Measurements from ENCODE around the gene PIK3CG.

PIK3CG gene

DNA sequence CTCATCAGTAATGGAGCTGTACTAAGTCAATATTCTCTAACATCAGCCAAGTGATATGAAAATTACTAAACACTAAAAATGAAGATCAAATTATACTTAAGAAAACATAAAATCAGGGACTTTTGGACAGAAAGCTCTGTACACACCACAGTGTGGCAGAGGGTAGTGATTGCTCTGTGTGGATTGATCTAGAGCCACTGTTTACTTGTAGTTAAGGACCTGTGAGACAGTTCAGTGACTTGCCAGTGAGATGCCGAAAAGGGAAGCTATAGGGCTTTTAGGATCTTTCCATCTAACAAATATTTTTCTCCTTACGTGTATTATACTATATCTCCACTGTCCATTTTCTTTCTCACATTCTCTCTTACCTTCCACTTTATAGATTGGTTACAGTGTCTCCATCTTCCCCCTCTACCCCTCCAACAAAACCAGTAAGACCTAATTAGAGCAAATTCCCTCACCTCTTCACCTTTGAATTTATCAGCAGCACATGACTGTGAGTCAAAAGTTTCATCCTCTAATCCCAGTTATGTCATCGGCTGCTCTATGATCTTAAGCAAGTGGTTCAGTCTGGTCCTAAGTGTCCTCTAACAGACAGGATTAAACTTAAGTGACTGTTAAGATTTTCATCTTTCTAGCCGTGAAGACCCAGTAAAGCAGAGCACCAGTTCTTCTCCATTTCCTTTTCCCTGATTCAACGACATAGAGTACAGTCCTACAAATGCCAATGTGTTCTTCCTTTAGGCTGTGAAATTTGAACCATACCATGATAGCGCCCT is 6.9 kb downstream of the PIK3CG start:
- no peaks in the 10 kb centered on the region for H3K27me3 ChIP-seq (ENCODE audit: low read depth, low read length)

DNA sequence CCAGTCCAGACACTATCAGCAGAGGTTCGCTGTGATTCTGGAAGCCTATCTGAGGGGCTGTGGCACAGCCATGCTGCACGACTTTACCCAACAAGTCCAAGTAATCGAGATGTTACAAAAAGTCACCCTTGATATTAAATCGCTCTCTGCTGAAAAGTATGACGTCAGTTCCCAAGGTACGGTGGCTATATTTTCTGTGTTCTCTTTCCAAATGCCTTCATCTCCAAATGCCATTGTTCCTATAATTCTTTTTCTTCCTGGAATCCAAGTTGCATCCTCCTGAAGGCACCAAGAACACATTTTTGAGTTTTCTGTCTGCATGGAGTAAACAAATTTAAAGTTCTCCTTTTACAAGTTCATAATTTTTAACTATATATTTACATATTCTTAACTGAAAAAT is 7.7 kb downstream of the PIK3CG start:
- Histone ChIP-seq H3K4me3 (ENCODE audit: low read depth in 1 of 2, low read length in 2 of 2) (no peak overlapping the region), H3K27ac (ENCODE audit: low read length) (no peak overlapping the region)

More for the DNA sequence above, 6.9 kb downstream of the PIK3CG start:
- peak overlapping the region in 1 of 2 donors; percentile 4 for H3K4me3 ChIP-seq (ENCODE audit: low read depth in 1 of 2, low read length in 2 of 2)
- H3K27ac ChIP-seq (ENCODE audit: low read length): peak overlapping the region; percentile 31
- H3K9me3 ChIP-seq (ENCODE audit: control insufficient read depth in 1 of 2, low read length in 2 of 2): no peaks in the 10 kb centered on the region
- no peaks in the 10 kb centered on the region for H3K4me1 ChIP-seq (ENCODE audit: control insufficient read depth in 1 of 2, insufficient read depth in 2 of 2, low read length in 2 of 2)
- H3K36me3 ChIP-seq (ENCODE audit: control insufficient read depth in 1 of 2, insufficient read depth in 2 of 2, low read length in 2 of 2): peaks cover 0 to 5% of the 10 kb centered on the region in 2 donors

DNA sequence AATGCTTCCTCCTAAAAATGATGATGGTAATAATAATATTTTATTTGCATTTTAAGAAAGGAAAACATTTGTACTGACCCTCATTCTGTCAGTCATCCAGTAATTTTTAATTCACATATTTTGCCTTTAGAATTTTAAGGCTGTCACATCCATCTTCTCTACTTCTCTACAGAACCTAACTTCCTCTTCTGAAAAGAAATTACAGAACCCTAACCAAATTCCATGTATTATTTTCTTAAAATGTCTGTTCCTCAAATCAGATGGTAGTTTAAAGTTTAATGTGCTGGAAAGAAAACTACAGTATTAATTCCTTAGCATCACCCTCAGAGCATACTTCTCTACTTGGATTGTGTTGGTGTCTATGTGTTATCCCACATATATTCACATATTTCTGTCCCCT is 9.0 kb downstream of the PIK3CG start:
- peaks cover 0 to 4% of the 10 kb centered on the region in 2 donors for H3K4me1 ChIP-seq (ENCODE audit: control insufficient read depth in 1 of 2, insufficient read depth in 2 of 2, low read length in 2 of 2)
- no peak overlapping the region for H3K27ac ChIP-seq (ENCODE audit: low read length)
- H3K9me3 ChIP-seq (ENCODE audit: control insufficient read depth in 1 of 2, low read length in 2 of 2): no peaks in the 10 kb centered on the region
- no peak overlapping the region for H3K4me3 ChIP-seq (ENCODE audit: low read depth in 1 of 2, low read length in 2 of 2)
- H3K27me3 ChIP-seq (ENCODE audit: low read depth, low read length): no peaks in the 10 kb centered on the region
- no peaks in the 10 kb centered on the region for H3K36me3 ChIP-seq (ENCODE audit: control insufficient read depth in 1 of 2, insufficient read depth in 2 of 2, low read length in 2 of 2)

More for the DNA sequence above, 7.7 kb downstream of the PIK3CG start:
- Histone ChIP-seq H3K36me3 (ENCODE audit: control insufficient read depth in 1 of 2, insufficient read depth in 2 of 2, low read length in 2 of 2) (peaks cover 0 to 4% of the 10 kb centered on the region in 2 donors), H3K4me1 (ENCODE audit: control insufficient read depth in 1 of 2, insufficient read depth in 2 of 2, low read length in 2 of 2) (no peaks in the 10 kb centered on the region), H3K27me3 (ENCODE audit: low read depth, low read length) (no peaks in the 10 kb centered on the region), H3K9me3 (ENCODE audit: control insufficient read depth in 1 of 2, low read length in 2 of 2) (no peaks in the 10 kb centered on the region)

DNA sequence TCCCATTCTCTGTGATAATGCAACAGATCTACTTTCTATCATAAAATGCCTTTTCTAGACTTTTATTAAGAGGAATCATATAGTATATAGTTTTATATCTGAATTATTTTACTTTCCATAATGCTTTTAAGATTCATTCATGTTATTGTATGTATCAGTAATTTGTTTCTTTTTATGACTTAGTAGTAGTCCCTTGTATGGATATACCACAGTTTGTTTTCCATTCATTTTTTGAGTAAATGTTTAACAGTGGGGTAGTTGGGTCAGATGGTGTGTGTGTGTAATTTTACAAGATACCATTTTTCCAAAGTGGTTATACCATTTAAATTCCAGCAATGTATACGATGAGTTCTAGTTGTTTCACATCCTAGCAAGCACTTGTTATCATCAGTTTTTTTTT is 10.4 kb downstream of the PIK3CG start:
- H3K27ac ChIP-seq (ENCODE audit: low read length): no peak overlapping the region
- no peaks in the 10 kb centered on the region for H3K9me3 ChIP-seq (ENCODE audit: control insufficient read depth in 1 of 2, low read length in 2 of 2)
- no peak overlapping the region for H3K4me3 ChIP-seq (ENCODE audit: low read depth in 1 of 2, low read length in 2 of 2)
- H3K4me1 ChIP-seq (ENCODE audit: control insufficient read depth in 1 of 2, insufficient read depth in 2 of 2, low read length in 2 of 2): peaks cover 0 to 4% of the 10 kb centered on the region in 2 donors
- no peaks in the 10 kb centered on the region for H3K36me3 ChIP-seq (ENCODE audit: control insufficient read depth in 1 of 2, insufficient read depth in 2 of 2, low read length in 2 of 2)
- no peaks in the 10 kb centered on the region for H3K27me3 ChIP-seq (ENCODE audit: low read depth, low read length)

DNA sequence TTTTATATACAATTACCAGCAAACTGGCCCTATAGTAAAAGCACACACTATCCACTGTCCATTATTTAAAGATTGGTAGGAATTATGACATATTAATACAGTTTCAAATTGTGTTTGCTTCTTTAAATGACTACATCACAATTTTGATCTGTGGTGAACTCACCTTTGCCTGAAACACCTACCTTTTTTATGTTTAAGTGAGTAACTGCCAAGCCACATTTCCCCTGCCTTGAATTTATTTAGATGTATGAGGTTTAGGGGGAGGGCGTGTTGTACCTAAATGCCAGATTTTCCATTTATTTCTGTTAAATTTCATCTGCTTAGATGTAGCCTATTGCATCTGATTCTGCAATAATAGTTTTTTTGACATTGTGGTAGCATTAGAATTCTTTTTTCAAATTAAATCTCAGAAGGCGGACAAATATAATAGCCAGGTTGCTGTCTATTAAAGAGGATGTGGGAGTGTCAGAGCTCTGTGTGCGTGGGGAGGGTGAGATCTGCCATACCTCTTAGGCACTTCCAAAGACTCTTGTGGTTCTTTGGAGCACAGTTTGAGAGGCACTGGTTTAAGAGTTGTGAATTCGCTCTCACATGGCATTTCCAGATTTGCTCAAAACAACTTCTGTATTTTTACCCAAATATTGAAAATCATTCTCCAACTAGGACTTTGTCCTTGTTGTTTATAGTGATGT is 13.8 kb downstream of the PIK3CG start:
- Histone ChIP-seq H3K9me3 (ENCODE audit: control insufficient read depth in 1 of 2, low read length in 2 of 2) (no peaks in the 10 kb centered on the region), H3K36me3 (ENCODE audit: control insufficient read depth in 1 of 2, insufficient read depth in 2 of 2, low read length in 2 of 2) (no peaks in the 10 kb centered on the region), H3K27me3 (ENCODE audit: low read depth, low read length) (no peaks in the 10 kb centered on the region), H3K4me1 (ENCODE audit: control insufficient read depth in 1 of 2, insufficient read depth in 2 of 2, low read length in 2 of 2) (peaks cover 0 to 4% of the 10 kb centered on the region in 2 donors), H3K27ac (ENCODE audit: low read length) (no peak overlapping the region), H3K4me3 (ENCODE audit: low read depth in 1 of 2, low read length in 2 of 2) (no peak overlapping the region)

DNA sequence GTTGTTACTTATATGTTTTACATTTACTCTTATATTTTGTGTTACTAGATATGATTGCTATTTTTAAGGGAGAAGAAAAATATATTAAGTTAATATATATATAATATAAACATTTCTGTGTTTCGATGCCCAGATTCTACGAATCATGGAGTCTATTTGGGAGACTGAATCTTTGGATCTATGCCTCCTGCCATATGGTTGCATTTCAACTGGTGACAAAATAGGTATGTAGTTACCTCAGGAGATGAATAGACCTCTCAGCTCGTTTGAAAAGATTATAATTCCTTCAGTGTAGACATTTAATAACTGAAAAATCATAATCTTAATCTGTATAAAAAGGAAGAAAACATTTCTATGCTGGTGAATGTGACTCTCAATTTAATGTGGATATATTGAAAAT is 16.9 kb downstream of the PIK3CG start:
- Histone ChIP-seq H3K9me3 (ENCODE audit: control insufficient read depth in 1 of 2, low read length in 2 of 2) (no peaks in the 10 kb centered on the region), H3K27ac (ENCODE audit: low read length) (no peak overlapping the region), H3K36me3 (ENCODE audit: control insufficient read depth in 1 of 2, insufficient read depth in 2 of 2, low read length in 2 of 2) (no peaks in the 10 kb centered on the region), H3K4me1 (ENCODE audit: control insufficient read depth in 1 of 2, insufficient read depth in 2 of 2, low read length in 2 of 2) (peaks cover 0 to 4% of the 10 kb centered on the region in 2 donors), H3K27me3 (ENCODE audit: low read depth, low read length) (no peaks in the 10 kb centered on the region), H3K4me3 (ENCODE audit: low read depth in 1 of 2, low read length in 2 of 2) (no peak overlapping the region)

DNA sequence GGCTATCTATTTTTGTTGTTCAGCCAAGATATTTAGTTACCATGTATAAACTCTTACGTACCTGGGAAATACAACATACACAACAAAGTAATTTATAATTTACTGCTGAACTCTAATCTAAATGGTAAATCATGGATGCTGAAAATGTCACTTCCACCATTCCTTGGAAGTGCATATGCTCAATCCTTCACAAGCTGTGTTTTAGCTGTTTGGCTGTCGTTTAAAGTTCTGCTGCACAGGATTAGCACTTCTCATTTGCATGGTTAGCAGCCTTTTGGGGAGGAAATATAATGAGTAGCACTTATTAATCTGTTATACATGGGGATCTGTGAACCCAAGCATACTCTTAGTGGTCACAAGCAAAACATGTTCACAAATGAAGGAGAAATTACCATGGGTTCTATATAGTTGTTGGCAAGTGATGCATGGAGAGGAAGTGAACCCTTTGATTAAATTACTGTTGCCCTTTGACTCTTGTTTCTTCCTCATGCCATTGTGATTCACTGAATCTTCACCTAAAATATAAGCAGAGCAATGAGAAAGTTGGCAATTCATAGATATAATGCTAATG is 18.5 kb downstream of the PIK3CG start:
- H3K27me3 ChIP-seq (ENCODE audit: low read depth, low read length): no peaks in the 10 kb centered on the region
- no peaks in the 10 kb centered on the region for H3K4me1 ChIP-seq (ENCODE audit: control insufficient read depth in 1 of 2, insufficient read depth in 2 of 2, low read length in 2 of 2)
- H3K36me3 ChIP-seq (ENCODE audit: control insufficient read depth in 1 of 2, insufficient read depth in 2 of 2, low read length in 2 of 2): no peaks in the 10 kb centered on the region
- H3K4me3 ChIP-seq (ENCODE audit: low read depth in 1 of 2, low read length in 2 of 2): no peak overlapping the region
- no peaks in the 10 kb centered on the region for H3K9me3 ChIP-seq (ENCODE audit: control insufficient read depth in 1 of 2, low read length in 2 of 2)
- no peak overlapping the region for H3K27ac ChIP-seq (ENCODE audit: low read length)

DNA sequence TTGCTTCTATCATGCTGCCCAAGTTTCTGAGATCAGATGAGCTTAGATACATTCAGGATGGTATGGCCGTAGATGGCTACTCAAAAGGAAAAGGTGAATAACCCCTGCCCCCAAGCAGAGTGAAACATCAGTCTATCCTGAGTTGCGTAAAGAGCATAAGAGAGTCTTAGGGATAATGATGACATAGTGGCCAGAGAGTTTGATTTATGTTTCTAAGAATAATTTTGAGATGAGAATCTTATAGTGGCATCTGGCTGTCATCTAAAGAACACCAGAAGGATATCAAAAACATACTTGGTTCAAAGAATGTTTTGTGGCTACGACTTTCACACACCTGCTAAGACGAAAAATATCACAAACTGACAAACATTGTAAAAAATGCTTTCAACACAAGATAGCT is 20.6 kb downstream of the PIK3CG start:
- Histone ChIP-seq H3K27me3 (ENCODE audit: low read depth, low read length) (no peaks in the 10 kb centered on the region), H3K4me3 (ENCODE audit: low read depth in 1 of 2, low read length in 2 of 2) (no peak overlapping the region), H3K36me3 (ENCODE audit: control insufficient read depth in 1 of 2, insufficient read depth in 2 of 2, low read length in 2 of 2) (no peaks in the 10 kb centered on the region), H3K27ac (ENCODE audit: low read length) (no peak overlapping the region), H3K9me3 (ENCODE audit: control insufficient read depth in 1 of 2, low read length in 2 of 2) (no peaks in the 10 kb centered on the region), H3K4me1 (ENCODE audit: control insufficient read depth in 1 of 2, insufficient read depth in 2 of 2, low read length in 2 of 2) (no peaks in the 10 kb centered on the region)

DNA sequence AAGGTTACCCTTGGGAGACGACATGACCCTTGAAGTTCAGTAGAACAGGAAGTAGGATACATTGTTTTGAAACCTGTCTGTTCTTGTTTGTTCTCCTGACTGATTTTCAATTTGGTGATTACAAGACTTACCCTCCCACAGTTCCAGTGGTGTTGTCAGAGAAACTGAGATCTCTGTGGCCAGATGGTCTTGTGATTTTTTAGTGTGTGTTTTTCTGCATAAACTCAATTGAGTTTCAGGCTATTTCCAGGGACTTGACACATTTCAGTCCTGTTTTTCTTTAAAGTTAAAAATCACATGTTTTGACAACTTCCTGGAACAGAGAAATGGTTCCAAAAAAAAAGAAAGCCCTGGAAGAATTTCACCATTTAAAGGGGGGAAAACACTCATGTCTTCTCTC is 22.3 kb downstream of the PIK3CG start:
- H3K36me3 ChIP-seq (ENCODE audit: control insufficient read depth in 1 of 2, insufficient read depth in 2 of 2, low read length in 2 of 2): no peaks in the 10 kb centered on the region
- no peaks in the 10 kb centered on the region for H3K9me3 ChIP-seq (ENCODE audit: control insufficient read depth in 1 of 2, low read length in 2 of 2)
- peaks cover 0 to 3% of the 10 kb centered on the region in 2 donors for H3K4me1 ChIP-seq (ENCODE audit: control insufficient read depth in 1 of 2, insufficient read depth in 2 of 2, low read length in 2 of 2)
- H3K4me3 ChIP-seq (ENCODE audit: low read depth in 1 of 2, low read length in 2 of 2): no peak overlapping the region
- no peak overlapping the region for H3K27ac ChIP-seq (ENCODE audit: low read length)
- no peaks in the 10 kb centered on the region for H3K27me3 ChIP-seq (ENCODE audit: low read depth, low read length)

DNA sequence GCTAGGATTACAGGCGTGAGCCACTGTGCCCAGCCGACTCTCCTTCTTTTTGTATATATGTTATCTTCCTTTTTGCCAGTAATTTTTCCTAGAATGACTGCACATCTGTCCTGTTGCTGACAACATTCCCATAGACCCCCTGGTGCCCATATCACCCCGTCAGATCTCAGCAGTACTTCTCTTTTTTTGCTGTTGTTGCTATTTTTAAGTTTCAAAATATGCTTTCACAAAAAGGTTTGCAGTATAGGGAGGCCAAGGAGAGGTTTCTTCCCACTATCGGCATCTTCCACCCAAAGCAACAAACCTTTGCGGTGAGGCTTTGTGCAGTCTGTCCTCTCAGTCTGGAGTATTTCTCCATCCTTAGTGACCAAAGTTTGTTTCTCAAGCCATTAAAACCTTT is 23.1 kb downstream of the PIK3CG start:
- Histone ChIP-seq H3K36me3 (ENCODE audit: control insufficient read depth in 1 of 2, insufficient read depth in 2 of 2, low read length in 2 of 2) (no peaks in the 10 kb centered on the region), H3K4me3 (ENCODE audit: low read depth in 1 of 2, low read length in 2 of 2) (no peak overlapping the region), H3K27ac (ENCODE audit: low read length) (no peak overlapping the region), H3K4me1 (ENCODE audit: control insufficient read depth in 1 of 2, insufficient read depth in 2 of 2, low read length in 2 of 2) (peaks cover 0 to 9% of the 10 kb centered on the region in 2 donors), H3K9me3 (ENCODE audit: control insufficient read depth in 1 of 2, low read length in 2 of 2) (no peaks in the 10 kb centered on the region), H3K27me3 (ENCODE audit: low read depth, low read length) (no peaks in the 10 kb centered on the region)

DNA sequence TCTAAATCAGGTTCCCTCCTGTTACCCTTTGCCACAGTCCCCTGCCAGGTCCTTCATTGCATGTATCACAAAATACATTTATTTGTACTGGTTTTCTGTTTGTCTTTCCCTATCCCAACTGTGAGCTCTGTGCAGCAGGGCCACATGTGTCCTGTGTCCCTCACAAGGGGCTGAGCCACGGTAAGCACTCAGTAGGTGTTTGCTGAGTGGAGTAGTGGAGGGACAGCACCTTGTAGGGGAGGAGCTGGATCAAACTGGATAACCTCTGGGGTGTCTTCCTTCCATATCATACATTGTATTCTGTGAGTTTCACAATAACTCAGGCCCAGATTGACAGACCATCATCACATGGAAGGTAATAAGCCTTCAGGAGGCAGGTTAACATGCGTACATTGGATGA is 25.9 kb downstream of the PIK3CG start:
- H3K4me1 ChIP-seq (ENCODE audit: control insufficient read depth in 1 of 2, insufficient read depth in 2 of 2, low read length in 2 of 2): peaks cover 0 to 13% of the 10 kb centered on the region in 2 donors
- H3K36me3 ChIP-seq (ENCODE audit: control insufficient read depth in 1 of 2, insufficient read depth in 2 of 2, low read length in 2 of 2): no peaks in the 10 kb centered on the region
- no peaks in the 10 kb centered on the region for H3K27me3 ChIP-seq (ENCODE audit: low read depth, low read length)
- no peaks in the 10 kb centered on the region for H3K9me3 ChIP-seq (ENCODE audit: control insufficient read depth in 1 of 2, low read length in 2 of 2)
- no peak overlapping the region for H3K27ac ChIP-seq (ENCODE audit: low read length)
- no peak overlapping the region for H3K4me3 ChIP-seq (ENCODE audit: low read depth in 1 of 2, low read length in 2 of 2)

Measured in muscle layer of duodenum (tissue), 2 donors.